Activated CD8-positive, alpha-beta memory T cell treated with anti-CD3 and anti-CD28 coated beads, Interleukin-2, amount 50 U/mL, for 1 hour (primary cell): ENCODE measurements around the gene CDC42SE2.
A peak's percentile ranks its signal among the peaks of the same experiment; 100 is the strongest.
"Not testable (repeated sequence)": the region's sequence is repeated elsewhere in the genome, so short reads cannot be mapped to it uniquely, and the experiment has no call there.

Source experiments
- DNase-seq: peaks from one replicate; pipeline ENCODE4 v3.0.0-alpha.2; 2020; ENCODE audit errors: extremely low read depth

CDC42SE2 gene

DNA sequence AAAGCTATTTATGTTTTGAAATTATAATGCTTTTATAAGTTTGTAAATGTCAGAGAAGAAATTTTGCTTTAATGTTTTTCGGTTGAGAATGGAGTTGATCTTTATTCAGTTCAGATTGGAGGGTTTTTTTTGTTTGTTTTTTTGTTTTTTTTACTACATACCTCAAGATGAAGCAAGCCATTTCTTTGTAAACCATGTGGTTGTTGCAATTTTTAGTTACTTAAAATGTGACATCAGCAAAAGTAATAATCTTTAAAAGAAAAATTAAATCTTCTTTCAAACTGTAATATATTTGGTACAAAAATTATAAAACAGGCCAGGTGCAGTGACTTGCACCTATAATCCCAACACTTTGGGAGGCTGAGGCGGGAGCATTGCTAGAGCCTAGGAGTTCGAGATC, 102.6 kb downstream of the CDC42SE2 start:
- DNase-seq, result no peak

DNA sequence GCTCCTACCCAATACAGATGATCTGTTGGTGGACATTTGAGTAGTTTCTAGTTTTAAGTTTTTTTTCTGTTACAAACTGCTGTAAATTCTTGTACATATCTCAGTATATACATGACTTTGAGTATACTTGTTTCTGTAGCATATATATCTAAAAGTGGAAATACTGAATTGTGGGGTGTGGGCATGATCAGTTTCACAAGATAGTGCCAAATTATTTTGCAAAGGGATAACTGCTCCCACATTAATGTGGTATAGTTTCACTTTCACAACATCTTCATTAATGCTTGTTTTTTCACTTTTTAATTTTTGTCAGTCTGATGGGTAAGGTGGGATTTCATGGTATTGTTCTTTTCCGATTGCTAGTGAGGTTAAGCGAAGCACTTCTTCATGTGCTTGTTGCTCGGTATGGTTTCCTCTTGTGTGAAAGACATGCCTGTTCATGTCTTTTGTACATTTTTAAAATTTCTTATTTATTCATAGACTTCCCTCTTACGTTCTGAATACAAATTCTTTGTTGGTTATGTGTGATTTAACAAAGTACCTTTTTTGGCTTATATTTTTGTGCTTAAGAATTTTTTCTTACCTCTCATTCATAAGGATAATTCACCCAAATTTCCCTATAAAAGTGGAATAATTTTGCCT, 103.5 kb downstream of the CDC42SE2 start:
- DNase-seq, result no peak

DNA sequence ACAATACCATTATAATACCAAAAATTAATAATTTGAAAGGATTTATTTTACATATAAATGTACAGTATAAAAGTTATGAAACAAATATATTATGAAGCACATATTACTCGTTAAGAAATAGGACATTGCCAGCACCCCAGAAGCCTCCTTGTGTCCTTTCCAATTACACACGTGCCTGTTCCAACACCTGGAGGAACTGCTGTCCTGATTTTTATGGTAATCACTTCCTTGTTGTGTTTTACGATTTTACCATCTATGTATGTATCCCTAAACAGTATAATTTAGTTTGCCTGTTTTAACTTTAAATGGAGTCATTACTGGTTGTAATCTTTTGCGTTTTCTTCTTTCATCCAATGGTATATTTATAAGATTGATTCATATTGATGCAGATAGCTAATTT, 105.0 kb downstream of the CDC42SE2 start:
- DNase-seq, result no peak

DNA sequence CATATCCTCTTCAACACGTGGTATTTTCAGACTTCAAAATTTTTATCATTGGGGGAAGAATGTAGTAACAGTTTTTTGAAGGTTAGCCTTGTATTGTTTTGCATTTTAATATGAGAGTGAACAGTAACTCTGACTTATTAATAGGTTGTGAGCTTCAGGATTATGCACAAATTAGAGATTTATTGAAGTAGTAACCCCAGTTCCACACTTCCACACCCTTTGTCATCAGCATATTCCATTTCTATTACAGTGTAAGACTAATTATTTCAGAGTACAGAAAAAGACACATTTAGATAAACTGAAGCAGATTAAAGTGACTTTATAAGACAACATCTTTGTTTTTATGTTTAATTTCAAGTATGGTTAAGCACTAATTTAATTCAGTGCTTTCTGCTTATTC, 105.7 kb downstream of the CDC42SE2 start:
- DNase-seq, result no peak

DNA sequence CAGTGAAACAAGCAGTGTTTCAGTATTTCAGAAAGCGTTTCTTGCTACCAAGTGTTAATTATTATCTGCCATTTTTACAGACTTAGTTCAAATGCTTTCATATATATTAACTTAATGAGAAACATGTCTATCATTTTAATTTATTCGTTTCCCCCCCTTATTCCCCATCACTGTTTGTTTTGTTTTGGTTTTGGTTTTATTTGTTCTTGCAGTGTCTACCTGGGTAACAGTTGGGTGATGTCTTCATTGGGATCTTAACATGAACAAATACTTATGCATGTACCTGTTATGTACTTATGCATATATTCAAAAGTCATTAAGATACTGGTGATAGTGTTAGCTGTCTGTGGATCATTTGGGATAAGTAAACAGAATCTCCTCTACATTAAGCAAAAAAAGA, 108.0 kb downstream of the CDC42SE2 start:
- no peak for DNase-seq

DNA sequence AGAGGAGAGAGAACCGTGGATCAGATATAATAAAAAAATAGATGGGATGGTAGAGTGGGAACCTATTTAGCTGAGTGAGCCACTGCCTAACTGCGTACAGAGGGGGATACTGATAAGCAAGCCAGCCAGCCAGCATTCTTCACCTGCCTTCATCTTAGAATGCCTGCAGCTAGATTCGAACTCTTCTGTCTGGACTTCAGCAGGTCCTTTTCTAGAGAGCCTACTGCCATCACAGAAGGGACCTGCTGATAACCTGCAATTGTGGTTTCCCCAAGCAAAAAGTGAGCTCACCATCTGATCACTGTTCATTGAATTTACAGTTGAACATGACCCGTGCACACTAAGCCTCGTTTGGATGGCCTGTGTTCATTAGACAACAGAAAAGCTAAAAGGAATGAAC, 109.4 kb downstream of the CDC42SE2 start:
- DNase-seq, result no peak

DNA sequence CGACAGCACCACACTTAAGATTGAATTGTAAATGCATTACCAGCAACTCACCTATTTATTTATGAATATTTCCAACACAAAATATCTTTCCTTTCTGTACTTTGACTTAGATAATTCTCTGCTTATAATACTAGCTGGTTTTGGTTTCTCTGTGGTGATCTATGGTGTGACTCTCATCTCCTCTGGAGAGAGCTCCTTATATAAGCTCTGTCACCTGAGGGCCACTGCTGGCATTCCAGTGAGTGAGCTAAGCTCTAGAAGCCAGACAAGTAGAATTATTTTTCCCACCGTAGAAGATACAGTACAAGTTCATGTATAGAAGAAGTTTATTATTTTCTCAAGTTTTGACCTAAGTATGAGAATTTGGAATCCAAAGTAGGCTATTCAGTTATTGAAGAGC, 111.5 kb downstream of the CDC42SE2 start:
- DNase-seq, result no peak

DNA sequence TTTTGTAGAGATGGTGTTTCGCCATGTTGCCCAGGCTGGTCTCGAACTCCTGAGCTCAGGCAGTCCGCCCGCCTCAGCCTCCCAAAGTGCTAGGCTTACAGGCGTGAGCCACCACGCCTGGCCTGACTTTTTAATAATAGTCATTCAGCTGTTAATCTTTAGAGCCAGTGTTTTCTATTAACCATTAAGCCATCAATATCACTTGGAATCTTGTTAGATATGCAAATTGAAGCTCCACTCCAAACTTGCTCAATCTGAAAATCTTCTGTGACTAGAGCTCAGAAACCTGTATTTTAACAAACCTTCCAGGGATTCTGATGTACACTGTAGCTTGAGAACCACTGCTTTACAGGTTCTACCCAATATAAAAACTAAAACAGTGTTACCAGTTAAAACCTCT, 113.5 kb downstream of the CDC42SE2 start:
- DNase-seq, result no peak

DNA sequence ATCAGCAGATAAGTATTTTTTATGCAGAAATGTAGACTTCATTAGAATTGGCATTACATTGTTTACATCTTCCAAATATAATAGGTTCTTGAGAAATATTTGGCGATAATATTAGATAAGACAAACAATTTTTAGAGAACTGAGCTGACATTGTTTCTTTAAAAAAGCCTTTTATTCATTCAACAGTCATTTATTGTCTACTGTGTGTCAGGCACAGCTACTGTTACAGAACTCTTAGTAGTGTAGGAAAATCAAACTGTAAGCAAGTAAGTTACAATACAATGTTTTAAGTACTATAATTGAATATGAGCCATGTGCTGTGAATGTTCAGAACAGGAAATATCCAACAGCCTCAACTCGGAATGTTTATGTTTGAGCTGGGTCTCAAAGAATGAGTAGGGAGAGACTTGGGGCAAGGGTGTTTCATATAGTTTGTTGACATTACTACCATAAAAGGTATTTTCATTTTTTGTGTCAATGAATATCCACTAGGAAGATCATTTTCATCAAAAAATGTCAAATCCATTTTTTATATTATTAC, 114.0 kb downstream of the CDC42SE2 start:
- no peak for DNase-seq

DNA sequence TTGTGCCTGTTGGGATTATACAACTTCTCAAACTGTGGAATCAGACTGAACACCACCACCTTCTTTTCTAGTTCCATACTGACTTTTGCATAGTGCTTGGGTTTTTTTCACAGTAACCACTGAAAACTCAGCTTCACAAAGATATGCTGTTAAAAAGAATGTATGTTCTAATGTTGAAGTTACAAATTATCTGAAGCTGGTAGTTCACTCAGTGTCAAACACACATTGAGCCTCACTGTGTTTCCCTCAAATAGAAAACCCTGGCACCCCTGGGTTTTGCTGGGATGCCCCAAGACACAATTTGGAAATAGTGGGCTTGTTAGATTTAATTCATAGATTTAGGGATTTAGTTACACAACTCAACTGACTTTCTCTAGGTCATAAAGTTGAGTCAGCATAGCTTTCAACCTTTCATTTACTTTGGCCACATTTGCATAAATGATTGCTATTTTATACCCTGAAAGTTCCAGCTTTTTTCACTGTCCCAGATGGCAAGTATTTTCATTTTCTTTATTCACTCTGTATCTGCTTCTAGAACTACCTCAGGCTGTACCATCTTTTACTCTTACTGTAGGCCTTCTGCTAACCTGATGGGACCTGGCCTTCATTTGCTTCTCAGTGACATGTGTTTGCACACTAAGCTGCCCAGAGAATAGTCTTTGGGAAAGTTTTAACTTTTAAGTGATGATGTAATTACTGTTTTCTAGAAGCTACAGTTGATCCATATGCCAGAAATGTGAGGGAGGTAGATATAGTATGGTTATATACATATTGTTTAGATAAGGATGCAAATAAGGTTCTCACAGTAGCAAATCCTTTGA, 115.1 kb downstream of the CDC42SE2 start:
- DNase-seq, result no peak

DNA sequence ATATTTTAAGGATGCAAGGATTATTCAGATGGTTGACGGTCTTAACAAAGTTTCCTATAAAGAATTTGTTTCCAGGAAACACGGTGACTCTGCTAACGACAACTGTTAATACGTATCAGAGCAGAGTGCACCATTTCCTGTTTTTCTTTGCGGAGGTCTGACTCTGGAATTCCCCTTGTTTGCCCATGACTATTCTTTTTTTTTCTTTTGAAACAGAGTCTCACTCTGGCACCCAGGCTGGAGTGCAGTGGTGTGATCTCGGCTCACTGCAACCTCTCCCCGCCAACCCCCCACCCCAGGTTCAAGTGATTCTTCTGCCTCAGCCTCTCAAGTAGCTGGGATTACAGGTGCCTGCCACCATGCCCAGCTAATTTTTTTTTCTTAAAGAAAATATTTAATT, 115.9 kb downstream of the CDC42SE2 start:
- DNase-seq, result peak; percentile 48

DNA sequence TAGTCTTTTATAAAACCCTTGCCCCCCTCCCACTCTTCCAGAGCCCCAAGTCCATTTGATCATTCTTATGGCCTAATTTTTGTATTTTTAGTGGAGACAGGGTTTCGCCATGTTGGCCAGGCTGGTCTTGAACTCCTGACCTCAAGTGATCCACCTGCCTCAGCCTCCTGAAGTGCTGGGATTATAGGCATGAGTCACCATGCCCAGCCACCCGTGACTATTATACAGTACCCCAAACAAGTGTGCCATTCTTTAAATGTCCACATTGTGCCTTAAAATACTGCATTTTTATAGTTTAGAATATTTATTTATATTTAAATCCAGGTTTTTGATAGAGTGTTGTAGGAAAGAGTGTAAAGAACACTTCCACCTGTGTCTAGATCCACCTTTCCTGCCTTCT, 116.4 kb downstream of the CDC42SE2 start:
- not testable (repeated sequence) for DNase-seq

DNA sequence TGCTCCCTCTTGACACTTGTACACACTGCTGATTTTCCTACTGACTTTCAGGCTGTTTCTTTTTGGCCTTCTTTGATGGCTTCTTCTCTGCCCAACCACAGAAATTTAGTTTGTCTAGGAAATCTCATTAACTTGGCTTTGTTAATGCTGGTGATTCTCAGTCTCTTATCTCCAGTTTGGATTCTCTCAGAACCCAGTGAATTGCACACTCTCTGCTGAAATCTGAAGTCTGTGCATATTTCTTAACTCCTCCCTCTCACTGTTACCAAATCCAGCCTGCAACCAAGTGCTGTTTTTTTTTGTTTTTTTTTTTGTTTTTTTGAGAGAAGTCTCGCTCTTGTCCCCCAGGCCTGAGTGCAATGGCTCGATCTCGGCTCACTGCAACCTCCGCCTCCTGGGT, 117.2 kb downstream of the CDC42SE2 start:
- DNase-seq, result no peak

DNA sequence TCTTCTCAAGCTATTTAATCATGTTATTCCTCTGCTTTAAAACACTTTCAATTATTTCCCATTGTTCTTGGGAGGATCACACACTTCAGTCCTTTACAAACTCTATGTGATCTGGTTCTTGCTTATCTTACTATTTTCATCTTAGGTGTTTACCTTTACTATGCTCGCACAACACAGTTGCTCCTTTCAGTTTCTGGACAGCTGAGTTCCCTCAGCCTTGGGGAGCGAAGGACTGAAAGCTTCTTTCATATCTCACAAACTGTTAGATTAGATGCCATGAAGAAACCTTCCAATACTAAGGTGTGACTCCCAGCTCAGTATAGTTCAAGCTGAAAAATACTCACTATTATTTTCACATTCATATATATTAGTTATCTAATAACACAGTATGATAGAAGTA, 117.9 kb downstream of the CDC42SE2 start:
- DNase-seq, result no peak

DNA sequence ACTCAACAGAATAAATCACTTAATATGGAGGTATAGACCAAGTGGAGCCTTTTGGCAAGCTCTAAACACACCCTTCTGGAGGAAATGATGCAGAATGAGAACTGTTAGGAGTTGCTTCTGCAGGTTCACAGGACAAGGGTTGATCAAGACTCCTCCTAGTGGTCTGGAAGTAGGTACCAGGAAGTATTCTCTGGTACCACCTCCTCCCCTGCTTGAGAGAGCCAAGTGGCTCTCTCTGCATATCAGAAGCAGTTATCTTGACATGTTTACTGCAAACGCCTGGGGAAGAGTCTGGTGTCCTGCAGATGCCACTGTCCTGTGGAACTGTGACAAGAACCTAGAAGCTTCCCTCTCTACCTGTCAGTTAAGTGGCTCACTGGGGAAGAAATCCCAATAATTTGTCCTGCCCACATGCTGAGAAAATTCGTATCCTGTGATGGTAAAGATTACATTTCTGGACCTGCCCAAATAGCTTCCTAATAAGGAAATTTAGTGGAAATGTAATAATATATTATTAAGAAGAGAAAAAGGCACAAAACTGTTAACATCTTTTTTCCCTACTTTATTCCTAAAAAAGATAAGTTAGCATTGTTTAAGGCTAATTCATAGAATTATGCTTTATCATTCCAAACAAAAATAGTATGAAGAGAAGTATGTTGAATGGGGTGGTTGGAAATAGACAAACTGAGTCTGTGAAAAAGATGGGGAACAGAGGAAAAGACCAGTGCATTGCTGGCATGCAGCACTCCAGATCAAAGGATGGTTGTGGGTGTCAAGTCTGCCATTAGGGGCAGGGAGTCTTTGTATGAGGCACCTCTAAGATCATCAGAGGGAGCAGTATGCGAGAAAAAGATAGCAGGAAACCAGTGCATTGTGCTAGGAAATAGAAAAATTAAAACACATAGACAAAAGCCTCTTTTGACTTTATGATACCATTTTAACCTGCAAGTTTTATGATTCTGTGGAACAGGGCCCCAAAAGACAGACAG, 118.8 kb downstream of the CDC42SE2 start:
- peak; percentile 41 for DNase-seq

DNA sequence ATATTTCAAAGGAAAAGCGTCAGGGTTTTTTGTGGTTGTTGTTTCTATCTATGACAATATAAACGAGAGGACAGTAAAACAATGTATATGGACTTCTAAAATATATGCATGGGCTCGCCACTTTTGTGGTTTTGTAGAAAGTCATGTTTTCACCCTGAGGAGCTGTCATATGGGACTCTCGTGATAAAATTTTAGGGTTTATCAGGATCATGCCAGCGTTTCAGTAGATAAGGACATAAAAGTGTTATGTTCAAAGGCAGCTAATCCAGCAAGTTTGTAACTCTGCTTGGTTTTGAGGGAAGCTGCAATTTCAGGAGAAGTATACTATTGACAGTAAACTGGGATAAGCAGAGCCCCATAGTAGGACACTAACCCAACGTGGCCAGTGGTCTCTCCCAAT, 120.3 kb downstream of the CDC42SE2 start:
- no peak for DNase-seq

DNA sequence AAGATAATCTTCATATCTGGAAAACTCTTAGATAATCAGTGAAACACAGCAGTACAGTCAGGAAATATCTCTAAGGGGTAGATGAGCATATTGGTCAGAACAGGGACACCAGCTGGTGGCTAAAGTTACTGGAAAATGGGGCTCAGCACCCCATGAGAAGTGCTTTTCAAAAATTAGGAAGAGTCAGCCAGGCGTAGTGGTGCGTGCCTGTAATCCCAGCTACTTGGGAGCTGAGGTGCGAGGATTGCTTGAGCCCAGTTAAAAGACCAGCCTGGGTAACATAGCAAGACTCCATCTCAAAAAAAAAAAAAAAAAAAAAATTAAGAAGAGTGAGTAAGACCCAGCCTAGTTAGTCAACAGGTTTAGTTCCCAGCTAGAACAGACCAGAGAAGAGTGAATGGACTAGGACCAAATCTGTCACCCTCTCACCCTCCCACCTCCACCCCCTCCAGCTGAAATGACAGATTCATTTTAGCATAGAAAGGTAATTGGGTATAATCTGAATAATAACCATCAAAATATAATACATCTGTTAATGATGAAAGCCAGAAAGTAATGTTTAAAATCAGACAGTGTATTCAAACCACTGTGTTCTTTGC, 120.9 kb downstream of the CDC42SE2 start:
- no peak for DNase-seq

DNA sequence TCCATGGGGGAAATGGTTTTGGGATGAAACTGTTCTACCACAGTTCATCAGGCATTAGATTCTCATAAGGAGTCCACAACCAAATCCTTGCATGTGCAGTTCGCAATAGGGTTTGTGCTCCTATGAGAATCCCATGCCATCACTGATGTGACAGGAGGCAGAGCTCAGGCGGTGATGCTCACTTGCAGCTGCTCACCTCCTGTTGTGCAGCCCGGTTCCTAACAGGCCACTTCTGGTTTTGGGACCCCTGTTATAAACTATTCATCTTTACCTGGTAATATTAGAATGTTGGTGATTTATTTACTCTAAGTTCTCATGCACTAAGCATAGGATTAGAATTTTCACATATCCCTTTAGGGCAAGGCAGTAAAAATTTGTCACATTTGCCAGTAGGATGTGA, 122.3 kb downstream of the CDC42SE2 start:
- no peak for DNase-seq

DNA sequence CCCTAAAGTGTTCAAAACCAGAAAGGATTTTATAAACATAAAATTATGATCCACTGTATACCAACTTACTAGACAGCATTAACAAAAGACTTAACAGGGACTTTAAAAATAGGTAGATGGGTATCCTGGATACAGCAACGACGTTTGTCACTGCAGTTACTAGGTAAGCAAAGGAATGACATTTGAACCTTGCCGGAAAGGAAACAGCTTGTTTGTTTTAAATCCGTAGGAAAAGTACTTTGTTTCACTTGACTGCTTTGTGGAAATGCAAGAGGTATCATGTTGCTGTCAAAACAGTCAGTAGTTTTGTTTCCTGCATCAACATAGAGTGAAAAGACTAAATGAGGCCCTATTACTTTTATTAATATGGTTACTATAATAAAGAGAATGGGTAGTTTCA, 122.9 kb downstream of the CDC42SE2 start:
- no peak for DNase-seq

DNA sequence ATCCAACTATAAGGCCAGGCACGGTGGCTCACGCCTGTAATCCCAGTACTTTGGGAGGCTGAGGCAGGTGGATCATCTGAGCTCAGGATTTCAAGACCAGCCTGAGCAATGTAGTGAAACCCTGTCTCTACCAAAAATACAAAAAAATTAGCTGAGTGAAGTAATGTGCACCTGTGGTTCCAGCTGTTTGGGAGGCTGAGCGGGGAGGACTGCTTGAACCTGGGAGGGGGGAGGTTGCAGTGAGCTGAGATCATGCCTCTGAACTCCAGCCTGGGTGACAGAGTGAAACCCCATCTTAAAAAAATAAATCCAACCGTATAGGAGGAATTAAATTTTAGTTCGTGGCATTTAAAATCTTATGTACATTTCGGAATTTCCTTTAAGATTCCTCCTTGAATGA, 123.4 kb downstream of the CDC42SE2 start:
- DNase-seq, result no peak

DNA sequence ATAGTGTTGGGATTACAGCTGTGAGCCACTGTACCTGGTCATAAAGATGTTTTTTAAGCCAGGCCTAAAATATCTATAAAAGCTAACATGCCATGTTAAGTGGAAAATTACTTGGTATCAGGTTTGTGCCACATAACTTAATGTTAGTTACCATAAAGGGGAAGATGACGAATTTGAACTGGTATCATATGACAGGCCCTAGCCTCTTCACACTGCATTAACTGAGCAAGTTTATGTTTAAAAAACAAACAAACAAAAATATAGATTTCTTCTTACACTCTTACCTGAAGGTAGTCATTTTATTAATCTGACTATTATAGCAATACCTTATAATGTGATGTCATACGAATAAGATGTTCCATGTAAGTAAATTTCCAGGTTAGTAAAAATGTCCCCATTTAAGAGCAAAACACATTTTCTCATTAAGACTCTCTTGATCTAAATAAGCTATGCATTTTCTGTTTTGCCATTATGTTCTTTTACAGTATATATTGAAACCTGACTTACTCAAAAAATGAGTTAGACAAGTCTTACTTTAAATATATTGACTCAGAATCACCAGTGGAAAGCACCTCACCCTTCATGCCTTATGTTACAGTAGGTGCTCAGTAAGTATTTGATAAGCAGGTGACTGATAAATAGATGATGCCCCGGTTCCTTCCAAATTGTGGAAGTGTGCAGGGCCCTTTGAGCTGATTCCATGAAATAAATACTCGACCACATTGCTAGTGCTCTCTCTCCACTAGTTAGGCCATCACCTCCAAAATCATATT, 125.4 kb downstream of the CDC42SE2 start:
- no peak for DNase-seq
